DOHH2 (cell line): Measurements from ENCODE around the gene KCNN3.

Experiments
- H3F3A ChIP-seq: fragments of 200-600 bp; sonication (generic), shearing (Covaris generic); 2 replicates; pipeline ENCODE4 v1.6.0; 2016; ENCODE audit warnings: antibody characterized with exemption, mild to moderate bottlenecking; ENCODE audit not compliant: control insufficient read depth, insufficient read depth
- H3K27ac ChIP-seq: fragments of 200-600 bp; sonication (generic); 2 replicates; pipeline ENCODE4 v1.5.1; 2014; ENCODE audit warnings: low read depth, mild to moderate bottlenecking, low read length, moderate library complexity
- H3K27me3 ChIP-seq: fragments of 200-600 bp; sonication (generic); 2 replicates; pipeline ENCODE4 v1.6.1; 2014; ENCODE audit warnings: mild to moderate bottlenecking, low read length, mixed read lengths; ENCODE audit not compliant: control insufficient read depth
- H3K36me3 ChIP-seq: fragments of 200-600 bp; sonication (generic); 2 replicates; pipeline ENCODE4 v1.6.1; 2014; ENCODE audit warnings: mild to moderate bottlenecking, low read length, moderate library complexity, mixed read lengths; ENCODE audit not compliant: control insufficient read depth
- H3K4me1 ChIP-seq: fragments of 200-600 bp; sonication (generic); 2 replicates; pipeline ENCODE4 v1.6.1; 2014; ENCODE audit warnings: mild to moderate bottlenecking, low read length, mixed read lengths; ENCODE audit not compliant: control insufficient read depth
- H3K4me2 ChIP-seq: fragments of 200-600 bp; sonication (generic); 2 replicates; pipeline ENCODE4 v1.6.0; 2014; ENCODE audit warnings: mild to moderate bottlenecking, low read length, moderate library complexity
- H3K4me3 ChIP-seq: fragments of 200-600 bp; sonication (generic); 2 replicates; pipeline ENCODE4 v1.5.1; 2014; ENCODE audit warnings: mild to moderate bottlenecking, low read length, mixed read lengths
- H3K79me2 ChIP-seq: fragments of 200-600 bp; sonication (generic); 2 replicates; pipeline ENCODE4 v1.6.1; 2014; ENCODE audit warnings: mild to moderate bottlenecking, low read length, mixed read lengths; ENCODE audit not compliant: control insufficient read depth
- H3K9me2 ChIP-seq: fragments of 200-600 bp; sonication (generic); replicated peaks from 2 replicates; pipeline ENCODE4 v1.6.1; 2014; ENCODE audit warnings: mild to moderate bottlenecking, low read length, mixed read lengths; ENCODE audit not compliant: control insufficient read depth
- H3K9me3 ChIP-seq: fragments of 200-600 bp; sonication (generic); 2 replicates; pipeline ENCODE4 v1.6.1; 2014; ENCODE audit warnings: antibody characterized with exemption, low read length, mixed read lengths; ENCODE audit not compliant: control insufficient read depth, insufficient read depth
- H4K20me1 ChIP-seq: fragments of 200-600 bp; sonication (generic); 2 replicates; pipeline ENCODE4 v1.6.0; 2014; ENCODE audit warnings: low read depth, mild to moderate bottlenecking, antibody characterized with exemption, low read length, moderate library complexity; ENCODE audit not compliant: control insufficient read depth, insufficient read depth
- EZH2phosphoT487 ChIP-seq: fragments of 200-600 bp; sonication (generic); IDR thresholded peaks from 2 replicates; pipeline ENCODE4 v1.6.1; 2017; ENCODE audit warnings: borderline replicate concordance, mild to moderate bottlenecking, antibody characterized with exemption, low read length, moderate library complexity, mixed read lengths
- TF ChIP-seq, protein P1 (sequence below): fragments of 200-600 bp; sonication (generic); IDR thresholded peaks from one replicate; pipeline ENCODE4 v1.5.1; 2014; ENCODE audit warnings: antibody characterized with exemption, mild to moderate bottlenecking, low read depth, low read length; ENCODE audit not compliant: poor library complexity, severe bottlenecking

The KCNN3 gene

DNA sequence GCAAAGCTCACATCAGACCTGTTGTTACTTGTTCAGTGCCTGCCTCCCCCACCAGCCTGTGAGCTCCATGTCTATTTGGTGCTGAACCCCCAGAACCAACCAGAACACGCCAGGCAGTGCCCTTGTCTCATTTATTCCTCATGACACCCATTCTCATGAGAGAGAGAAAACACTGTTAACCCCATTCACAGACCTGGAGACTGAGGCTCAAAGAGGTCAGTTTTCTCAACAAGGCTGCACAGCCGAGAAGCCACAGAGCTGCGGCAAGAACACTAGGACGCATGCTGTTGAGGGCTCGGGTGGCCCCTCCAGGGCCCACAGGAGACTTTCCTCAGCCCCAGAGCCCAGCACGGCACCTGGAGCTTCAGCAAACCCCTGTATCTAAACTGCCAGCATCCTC is 13.1 kb downstream of the KCNN3 start:
- peaks cover 42% of the 10 kb centered on the region for H3K36me3 ChIP-seq
- peaks cover 21% of the 10 kb centered on the region for H3F3A ChIP-seq
- peak overlapping the region; percentile 14; the same call in 1 of the 2 replicates for H3K27ac ChIP-seq
- H3K27me3 ChIP-seq, result no peaks in the 10 kb centered on the region
- peaks cover 87% of the 10 kb centered on the region for H3K79me2 ChIP-seq
- peaks cover 57% of the 10 kb centered on the region for H3K4me1 ChIP-seq
- H3K4me2 ChIP-seq, result peak overlapping the region; percentile 86
- peaks cover 4% of the 10 kb centered on the region; the same call in 1 of the 2 replicates for H4K20me1 ChIP-seq
- H3K9me2 ChIP-seq, result no peaks in the 10 kb centered on the region
- no peak for TF ChIP-seq EZH2phosphoT487
- TF ChIP-seq, protein P1, sequence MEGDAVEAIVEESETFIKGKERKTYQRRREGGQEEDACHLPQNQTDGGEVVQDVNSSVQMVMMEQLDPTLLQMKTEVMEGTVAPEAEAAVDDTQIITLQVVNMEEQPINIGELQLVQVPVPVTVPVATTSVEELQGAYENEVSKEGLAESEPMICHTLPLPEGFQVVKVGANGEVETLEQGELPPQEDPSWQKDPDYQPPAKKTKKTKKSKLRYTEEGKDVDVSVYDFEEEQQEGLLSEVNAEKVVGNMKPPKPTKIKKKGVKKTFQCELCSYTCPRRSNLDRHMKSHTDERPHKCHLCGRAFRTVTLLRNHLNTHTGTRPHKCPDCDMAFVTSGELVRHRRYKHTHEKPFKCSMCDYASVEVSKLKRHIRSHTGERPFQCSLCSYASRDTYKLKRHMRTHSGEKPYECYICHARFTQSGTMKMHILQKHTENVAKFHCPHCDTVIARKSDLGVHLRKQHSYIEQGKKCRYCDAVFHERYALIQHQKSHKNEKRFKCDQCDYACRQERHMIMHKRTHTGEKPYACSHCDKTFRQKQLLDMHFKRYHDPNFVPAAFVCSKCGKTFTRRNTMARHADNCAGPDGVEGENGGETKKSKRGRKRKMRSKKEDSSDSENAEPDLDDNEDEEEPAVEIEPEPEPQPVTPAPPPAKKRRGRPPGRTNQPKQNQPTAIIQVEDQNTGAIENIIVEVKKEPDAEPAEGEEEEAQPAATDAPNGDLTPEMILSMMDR, result no peak
- no peaks in the 10 kb centered on the region for H3K9me3 ChIP-seq
- H3K4me3 ChIP-seq, result peak overlapping the region; percentile 86

DNA sequence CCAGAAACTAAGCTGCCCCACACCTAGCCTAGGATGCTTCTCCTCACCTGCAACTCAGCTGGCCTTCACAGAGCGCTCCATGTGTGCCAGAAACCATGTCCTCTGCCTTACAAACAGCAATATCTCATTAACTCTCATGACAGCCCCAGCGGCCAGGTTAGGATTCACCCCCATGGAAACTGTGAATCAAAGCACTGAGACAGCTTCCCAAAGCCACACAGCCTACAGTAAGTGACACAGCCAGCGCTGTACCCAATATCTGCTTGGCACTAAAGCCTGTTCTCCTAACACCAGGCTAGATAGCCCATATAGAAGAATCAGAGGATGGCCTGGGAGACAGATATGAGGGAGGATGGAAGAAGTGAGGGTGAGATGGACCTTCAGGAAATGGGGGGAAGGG is 13.5 kb downstream of the KCNN3 start:
- no peaks in the 10 kb centered on the region for H3K9me2 ChIP-seq
- peak overlapping the region; percentile 86 for H3K4me3 ChIP-seq
- peaks cover 55% of the 10 kb centered on the region for H3K4me1 ChIP-seq
- H3K27me3 ChIP-seq, result no peaks in the 10 kb centered on the region
- peaks cover 4% of the 10 kb centered on the region; the same call in 1 of the 2 replicates for H4K20me1 ChIP-seq
- H3K36me3 ChIP-seq, result peaks cover 45% of the 10 kb centered on the region
- peaks cover 16% of the 10 kb centered on the region for H3F3A ChIP-seq
- no peaks in the 10 kb centered on the region for H3K9me3 ChIP-seq
- H3K27ac ChIP-seq, result no peak overlapping the region
- TF ChIP-seq, protein P1, result no peak
- TF ChIP-seq EZH2phosphoT487, result no peak
- H3K4me2 ChIP-seq, result peak overlapping the region; percentile 86
- H3K79me2 ChIP-seq, result peaks cover 87% of the 10 kb centered on the region

DNA sequence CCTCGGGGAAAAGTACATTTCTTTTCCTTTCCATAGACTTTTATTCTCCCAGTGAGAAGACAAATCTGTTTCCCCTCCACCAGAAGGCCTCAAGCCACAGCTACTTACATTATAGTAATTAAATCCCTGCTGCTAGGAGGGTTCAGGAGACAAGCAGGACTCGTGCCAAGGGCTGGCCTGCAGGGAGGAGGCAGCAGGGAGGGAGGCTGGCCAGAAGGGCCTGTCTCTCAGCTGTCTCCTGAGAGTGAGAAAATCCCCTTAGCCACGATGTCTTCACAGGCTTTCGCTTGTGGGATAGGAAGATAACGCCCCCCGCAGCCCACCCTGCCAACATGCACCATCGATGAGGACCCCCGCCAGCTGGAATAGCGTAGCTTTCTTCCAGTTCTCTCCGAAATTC is 14.0 kb downstream of the KCNN3 start:
- no peaks in the 10 kb centered on the region for H3K9me3 ChIP-seq
- peaks cover 46% of the 10 kb centered on the region for H3K36me3 ChIP-seq
- H3K27me3 ChIP-seq, result no peaks in the 10 kb centered on the region
- TF ChIP-seq EZH2phosphoT487, result no peak
- TF ChIP-seq, protein P1, result peak; percentile 18
- peaks cover 4% of the 10 kb centered on the region; the same call in 1 of the 2 replicates for H4K20me1 ChIP-seq
- H3F3A ChIP-seq, result peaks cover 11% of the 10 kb centered on the region
- no peaks in the 10 kb centered on the region for H3K9me2 ChIP-seq
- no peak overlapping the region for H3K27ac ChIP-seq
- H3K4me3 ChIP-seq, result peak overlapping the region; percentile 86
- H3K4me2 ChIP-seq, result peak overlapping the region; percentile 86
- peaks cover 87% of the 10 kb centered on the region for H3K79me2 ChIP-seq
- H3K4me1 ChIP-seq, result peaks cover 51% of the 10 kb centered on the region
